Neural progenitor cell (in vitro differentiated cells): ENCODE data around the gene SDR39U1. TPM values are rescaled to one million over a fixed set of nuclear protein-coding genes. Genes with fewer than 3 reads are reported as not detected.
A peak's percentile ranks its signal among the peaks of the same experiment; 100 is the strongest.

Experiments
- DNase-seq: peaks from one replicate; pipeline ENCODE4 v3.0.0-alpha.2; 2016; ENCODE audit warnings: low spot score
- H2AFZ ChIP-seq: fragments of 200-600 bp; sonication (generic); replicated peaks from 2 replicates; pipeline ENCODE4 v1.6.1; 2016; ENCODE audit warnings: antibody characterized with exemption
- H3F3A ChIP-seq: fragments of 200-600 bp; sonication (generic); 2 replicates; pipeline ENCODE4 v1.6.1; 2016; ENCODE audit warnings: antibody characterized with exemption, low read depth
- H3K27ac ChIP-seq: fragments of 200-600 bp; sonication (generic); 2 replicates; pipeline ENCODE4 v1.5.1; 2016; ENCODE audit warnings: mild to moderate bottlenecking
- H3K27me3 ChIP-seq: fragments of 200-600 bp; sonication (generic); 2 replicates; pipeline ENCODE4 v1.6.1; 2016; ENCODE audit warnings: mild to moderate bottlenecking, moderate library complexity
- H3K36me3 ChIP-seq: fragments of 200-600 bp; sonication (generic); 2 replicates; pipeline ENCODE4 v1.5.1; 2016
- H3K4me1 ChIP-seq: fragments of 200-600 bp; sonication (generic); 2 replicates; pipeline ENCODE4 v1.6.1; 2016; ENCODE audit warnings: mixed run types
- H3K4me2 ChIP-seq: fragments of 200-600 bp; sonication (generic); 2 replicates; pipeline ENCODE4 v1.6.1; 2016
- H3K4me3 ChIP-seq: fragments of 200-600 bp; sonication (generic); 2 replicates; pipeline ENCODE4 v1.5.1; 2016
- H3K79me2 ChIP-seq: fragments of 200-600 bp; sonication (generic); 2 replicates; pipeline ENCODE4 v1.6.1; 2016; ENCODE audit warnings: low read depth
- H3K9ac ChIP-seq: fragments of 200-600 bp; sonication (generic); 2 replicates; pipeline ENCODE4 v1.6.1; 2016
- H3K9me3 ChIP-seq: fragments of 200-600 bp; sonication (generic); 2 replicates; pipeline ENCODE4 v1.5.1; 2016; ENCODE audit warnings: low read depth
- H4K20me1 ChIP-seq: fragments of 200-600 bp; sonication (generic); 2 replicates; pipeline ENCODE4 v1.6.1; 2016; ENCODE audit warnings: low read depth
- H3K27ac Mint-ChIP-seq: 3 replicates; pipeline ENCODE4 v1.8.0; 2021; ENCODE audit warnings: mixed read lengths
- H3K27me3 Mint-ChIP-seq: 2 replicates; pipeline ENCODE4 v1.8.0; 2022; ENCODE audit warnings: low read depth, mild to moderate bottlenecking, inconsistent platforms, moderate library complexity, mixed read lengths; ENCODE audit not compliant: insufficient read depth
- H3K36me3 Mint-ChIP-seq: 3 replicates; pipeline ENCODE4 v1.8.0; 2021; ENCODE audit warnings: mixed read lengths
- H3K4me1 Mint-ChIP-seq: 3 replicates; pipeline ENCODE4 v1.8.0; 2021; ENCODE audit warnings: mixed read lengths
- H3K4me3 Mint-ChIP-seq: 3 replicates; pipeline ENCODE4 v1.8.0; 2021; ENCODE audit warnings: mild to moderate bottlenecking, moderate library complexity, mixed read lengths
- H3K9me3 Mint-ChIP-seq: 3 replicates; pipeline ENCODE4 v1.8.0; 2020; ENCODE audit warnings: mixed read lengths
- EZH2 ChIP-seq: fragments of 200-600 bp; sonication (generic); IDR thresholded peaks from 2 replicates; pipeline ENCODE4 v1.6.1; 2017; ENCODE audit warnings: antibody characterized with exemption, mild to moderate bottlenecking, moderate library complexity
- EZH2phosphoT487 ChIP-seq: fragments of 200-600 bp; sonication (generic); IDR thresholded peaks from 2 replicates; pipeline ENCODE4 v1.6.1; 2017; ENCODE audit warnings: antibody characterized with exemption
- total RNA-seq: library from RNA; depleted of rRNA; stranded (reverse); fragments of >200 nt; gene quantifications from 2 replicates; pipeline ENCODE4 v1.2.3, GENCODE V29; 2015; ENCODE audit warnings: low replicate concordance
- TF ChIP-seq, protein P1 (sequence below): fragments of 200-600 bp; sonication (generic); IDR thresholded peaks from 2 replicates; pipeline ENCODE4 v1.5.1; 2017; ENCODE audit warnings: antibody characterized with exemption, mild to moderate bottlenecking

SDR39U1 gene
- total RNA-seq, 1 donor from 2014 or later: 19.0 TPM

DNA sequence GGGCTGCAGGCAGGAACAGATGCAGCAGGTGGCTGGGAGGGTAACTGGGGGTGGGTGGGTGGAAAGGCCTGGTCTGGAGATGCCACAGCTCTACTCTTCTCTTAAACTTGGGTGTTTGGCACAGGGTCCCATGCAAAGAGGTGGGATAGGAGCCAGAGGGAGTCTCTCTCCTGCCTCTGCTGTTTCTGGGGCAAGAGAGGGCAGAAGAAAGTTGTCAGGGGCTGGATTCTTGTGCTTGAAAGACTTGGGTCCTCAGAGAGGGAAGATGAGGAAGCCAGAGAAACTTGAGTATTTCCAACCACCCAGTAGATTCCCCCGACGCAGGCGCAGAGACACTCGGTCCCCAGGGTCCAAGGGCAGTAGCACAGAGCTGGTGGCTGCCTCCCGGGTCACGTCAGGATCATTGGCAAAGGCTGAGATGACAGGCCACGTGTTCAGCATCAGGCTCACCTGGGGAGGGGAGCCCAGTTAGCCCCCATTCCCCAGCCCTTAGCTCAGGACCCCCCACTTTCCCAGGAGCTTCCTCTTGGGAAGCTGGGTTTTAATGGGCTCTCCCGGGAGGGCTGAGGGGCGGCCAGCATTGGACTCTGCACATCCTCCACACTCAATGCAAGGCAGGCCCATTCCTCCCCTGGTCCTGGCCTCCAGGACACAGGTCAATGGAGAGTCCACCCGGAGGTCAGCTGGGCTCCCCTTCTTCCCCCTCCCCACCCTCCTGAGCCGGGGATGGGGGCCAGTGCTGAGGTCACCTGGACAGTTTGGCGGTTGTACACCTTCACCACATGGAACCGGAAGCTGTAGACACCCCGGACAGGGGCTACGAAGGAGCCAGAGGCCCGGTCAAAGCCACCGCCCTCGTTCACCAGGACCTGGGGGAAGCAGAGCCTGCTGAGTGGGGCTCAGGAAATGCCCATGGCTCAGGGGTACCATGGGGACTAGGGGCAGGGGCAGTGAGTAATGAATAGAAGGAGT, 14.8 kb downstream of the SDR39U1 start:
- Histone ChIP-seq H3F3A (peaks cover 17% of the 10 kb centered on the region), H2AFZ (no peak overlapping the region), H3K4me1 (no peaks in the 10 kb centered on the region), H3K36me3 (no peaks in the 10 kb centered on the region), H3K4me2 (no peak overlapping the region), H4K20me1 (peaks cover 22% of the 10 kb centered on the region), H3K79me2 (peaks cover 4% of the 10 kb centered on the region), H3K4me3 (no peak overlapping the region), H3K27ac (no peak overlapping the region), H3K9me3 (no peaks in the 10 kb centered on the region), H3K27me3 (peaks cover 48% of the 10 kb centered on the region), H3K9ac (no peak overlapping the region)
- peak overlapping the region; percentile 25 for H3K4me3 Mint-ChIP-seq
- H3K36me3 Mint-ChIP-seq: peaks cover under 1% of the 10 kb centered on the region
- no peak overlapping the region for H3K27ac Mint-ChIP-seq
- H3K27me3 Mint-ChIP-seq: peaks cover 8% of the 10 kb centered on the region
- DNase-seq: no peak
- no peaks in the 10 kb centered on the region for H3K9me3 Mint-ChIP-seq
- TF ChIP-seq EZH2phosphoT487 (no peak), EZH2 (no peak)
- TF ChIP-seq, protein P1, sequence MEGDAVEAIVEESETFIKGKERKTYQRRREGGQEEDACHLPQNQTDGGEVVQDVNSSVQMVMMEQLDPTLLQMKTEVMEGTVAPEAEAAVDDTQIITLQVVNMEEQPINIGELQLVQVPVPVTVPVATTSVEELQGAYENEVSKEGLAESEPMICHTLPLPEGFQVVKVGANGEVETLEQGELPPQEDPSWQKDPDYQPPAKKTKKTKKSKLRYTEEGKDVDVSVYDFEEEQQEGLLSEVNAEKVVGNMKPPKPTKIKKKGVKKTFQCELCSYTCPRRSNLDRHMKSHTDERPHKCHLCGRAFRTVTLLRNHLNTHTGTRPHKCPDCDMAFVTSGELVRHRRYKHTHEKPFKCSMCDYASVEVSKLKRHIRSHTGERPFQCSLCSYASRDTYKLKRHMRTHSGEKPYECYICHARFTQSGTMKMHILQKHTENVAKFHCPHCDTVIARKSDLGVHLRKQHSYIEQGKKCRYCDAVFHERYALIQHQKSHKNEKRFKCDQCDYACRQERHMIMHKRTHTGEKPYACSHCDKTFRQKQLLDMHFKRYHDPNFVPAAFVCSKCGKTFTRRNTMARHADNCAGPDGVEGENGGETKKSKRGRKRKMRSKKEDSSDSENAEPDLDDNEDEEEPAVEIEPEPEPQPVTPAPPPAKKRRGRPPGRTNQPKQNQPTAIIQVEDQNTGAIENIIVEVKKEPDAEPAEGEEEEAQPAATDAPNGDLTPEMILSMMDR: no peak
- H3K4me1 Mint-ChIP-seq: peaks cover 17% of the 10 kb centered on the region

DNA sequence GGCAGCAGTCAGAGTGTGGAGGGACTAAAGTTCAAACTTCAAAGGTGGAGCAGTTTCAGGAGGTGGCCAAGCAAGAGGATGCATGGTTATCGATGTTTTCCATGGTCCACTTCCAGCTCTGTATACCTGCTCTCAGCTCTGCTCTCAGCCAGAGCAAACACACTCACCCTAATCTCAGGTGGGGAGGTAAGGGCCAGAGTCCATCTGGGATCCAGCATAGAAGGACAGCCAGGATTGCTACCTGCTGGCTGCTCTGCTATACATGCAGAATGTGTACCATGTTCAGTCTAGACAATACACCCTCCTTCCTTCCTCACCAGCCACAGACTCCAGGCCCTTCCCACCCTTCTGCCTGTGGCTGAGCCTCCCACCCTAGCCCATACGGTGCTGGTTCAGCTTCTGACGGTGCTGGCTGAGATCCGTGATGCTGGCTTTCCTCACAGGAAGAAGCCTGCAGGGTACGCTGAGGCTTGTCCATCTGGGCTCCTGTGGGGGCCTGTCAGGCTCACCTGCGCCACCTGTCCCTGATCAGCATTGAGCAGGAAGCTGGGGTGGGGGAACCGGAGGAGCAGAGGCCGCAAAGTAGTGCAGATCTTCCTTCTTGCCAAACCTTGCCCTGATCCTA, 15.6 kb downstream of the SDR39U1 start:
- Histone ChIP-seq H3K4me2 (no peak overlapping the region), H3F3A (peaks cover 17% of the 10 kb centered on the region), H3K9me3 (no peaks in the 10 kb centered on the region), H3K9ac (no peak overlapping the region), H3K4me1 (no peaks in the 10 kb centered on the region), H2AFZ (no peak overlapping the region), H3K79me2 (peaks cover 4% of the 10 kb centered on the region), H3K36me3 (no peaks in the 10 kb centered on the region), H3K27ac (no peak overlapping the region), H4K20me1 (peaks cover 14% of the 10 kb centered on the region), H3K27me3 (peaks cover 56% of the 10 kb centered on the region), H3K4me3 (no peak overlapping the region)
- Mint-ChIP-seq H3K36me3 (no peaks in the 10 kb centered on the region), H3K9me3 (no peaks in the 10 kb centered on the region), H3K4me1 (peaks cover 17% of the 10 kb centered on the region), H3K4me3 (no peak overlapping the region), H3K27me3 (peaks cover 8% of the 10 kb centered on the region), H3K27ac (no peak overlapping the region)
- TF ChIP-seq, protein P1: no peak
- TF ChIP-seq EZH2phosphoT487: no peak
- no peak for TF ChIP-seq EZH2
- DNase-seq: no peak

DNA sequence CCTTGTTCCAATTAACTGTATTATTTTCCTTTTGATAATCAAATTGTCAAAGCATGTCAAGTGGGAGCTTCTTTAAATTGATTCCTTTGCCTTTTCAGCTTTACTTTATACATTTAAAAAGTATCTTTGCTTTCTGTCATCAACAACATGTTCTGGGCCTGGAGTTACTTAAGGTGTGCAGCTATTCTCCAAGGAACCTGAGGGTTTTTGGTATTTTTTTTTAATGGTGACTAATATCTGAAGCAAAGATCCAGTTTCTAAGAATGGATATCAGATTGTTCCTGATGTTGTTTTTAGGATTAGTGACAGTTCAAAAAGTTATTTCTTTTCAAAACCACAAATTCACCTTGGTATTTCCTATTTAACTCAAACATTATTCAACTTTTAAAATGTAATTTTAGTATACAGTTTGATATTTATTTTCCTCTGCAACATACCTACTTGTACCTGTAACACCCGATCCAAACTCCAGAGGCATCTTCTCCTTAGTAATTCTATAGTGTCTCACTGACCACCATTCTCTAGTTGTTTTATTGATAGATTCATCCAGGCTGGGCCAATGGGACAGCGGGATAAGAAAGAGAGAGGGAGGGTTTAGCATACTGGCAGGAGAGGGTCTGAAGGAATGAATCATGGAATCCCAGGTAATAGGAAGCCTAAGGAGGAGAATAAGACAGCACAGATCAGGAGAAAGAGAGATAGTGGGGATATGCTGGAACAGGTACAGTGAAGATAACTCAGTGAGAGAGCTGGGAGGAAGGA, 16.2 kb downstream of the SDR39U1 start:
- H3K4me2 ChIP-seq: no peak overlapping the region
- no peaks in the 10 kb centered on the region for H3K36me3 Mint-ChIP-seq
- peaks cover 4% of the 10 kb centered on the region for H3K79me2 ChIP-seq
- H3K9me3 ChIP-seq: no peaks in the 10 kb centered on the region
- peaks cover 15% of the 10 kb centered on the region for H3F3A ChIP-seq
- H3K9me3 Mint-ChIP-seq: no peaks in the 10 kb centered on the region
- H4K20me1 ChIP-seq: peaks cover 7% of the 10 kb centered on the region
- no peaks in the 10 kb centered on the region for H3K4me1 ChIP-seq
- TF ChIP-seq EZH2 (no peak), EZH2phosphoT487 (no peak)
- TF ChIP-seq, protein P1: no peak
- no peak overlapping the region for H2AFZ ChIP-seq
- peaks cover 4% of the 10 kb centered on the region for H3K27me3 Mint-ChIP-seq
- peaks cover 11% of the 10 kb centered on the region for H3K4me1 Mint-ChIP-seq
- H3K27ac ChIP-seq: no peak overlapping the region
- DNase-seq: no peak
- H3K4me3 ChIP-seq: no peak overlapping the region
- H3K4me3 Mint-ChIP-seq: no peak overlapping the region
- no peak overlapping the region for H3K9ac ChIP-seq
- H3K27ac Mint-ChIP-seq: no peak overlapping the region
- no peaks in the 10 kb centered on the region for H3K36me3 ChIP-seq
- H3K27me3 ChIP-seq: peaks cover 60% of the 10 kb centered on the region
